Activated naive CD4-positive, alpha-beta T cell treated with anti-CD3 and anti-CD28 coated beads, Interleukin-2, amount 50 U/mL, for 72 hours (primary cell): Measurements from ENCODE around the gene SUSD6. TPM values are rescaled to one million over a fixed set of nuclear protein-coding genes. Genes with fewer than 3 reads are reported as not detected.
A peak's percentile ranks its signal among the peaks of the same experiment; 100 is the strongest.

Experiments
- ATAC-seq, 2 donors: fragments of 150-1000 bp; cut with Tn5 transposase; 2 replicates each; pipeline ENCODE4 v1.10.0; 2021; ENCODE audit warnings: mild to moderate bottlenecking in 2 of 2, moderate library complexity in 2 of 2
- DNase-seq, 2 donors: peaks; one replicate each; pipeline ENCODE4 v3.0.0; 2021 to 2022; ENCODE audit warnings: low spot score in 2 of 2
- H3K27ac Mint-ChIP-seq, 2 donors: one replicate each; pipeline ENCODE4 v1.8.0; 2022; ENCODE audit warnings: mild to moderate bottlenecking in 2 of 2, mixed read lengths in 2 of 2
- H3K36me3 Mint-ChIP-seq, 2 donors: one replicate each; pipeline ENCODE4 v1.8.0; 2022; ENCODE audit warnings: mixed read lengths in 2 of 2
- H3K9me3 Mint-ChIP-seq, 2 donors: one replicate each; pipeline ENCODE4 v1.8.0; 2022; ENCODE audit warnings: mixed read lengths in 2 of 2
- total RNA-seq, 2 donors: library from RNA; stranded (reverse); gene quantifications; one replicate each; pipeline ENCODE4 v1.2.3, GENCODE V29; 2022

SUSD6 gene
- 10 to 100 TPM; 54.1 to 98.6 TPM for total RNA-seq

- ATAC-seq = peak; percentile 72 to 83
- Mint-ChIP-seq H3K36me3 (peaks cover 31 to 37% of the 10 kb centered on the region in 2 donors), H3K9me3 (no peaks in the 10 kb centered on the region), H3K27ac (peak within 1 kb of the TSS; percentile 87 to 90)
- peak; percentile 82 to 85 for DNase-seq
Measured at GRCh38 chr14:69611172-69612013, at the start of gene SUSD6. SUSD6 (plus strand) TSS chr14:69611596; CDS start chr14:69658593, 46,997 bp downstream.

DNA sequence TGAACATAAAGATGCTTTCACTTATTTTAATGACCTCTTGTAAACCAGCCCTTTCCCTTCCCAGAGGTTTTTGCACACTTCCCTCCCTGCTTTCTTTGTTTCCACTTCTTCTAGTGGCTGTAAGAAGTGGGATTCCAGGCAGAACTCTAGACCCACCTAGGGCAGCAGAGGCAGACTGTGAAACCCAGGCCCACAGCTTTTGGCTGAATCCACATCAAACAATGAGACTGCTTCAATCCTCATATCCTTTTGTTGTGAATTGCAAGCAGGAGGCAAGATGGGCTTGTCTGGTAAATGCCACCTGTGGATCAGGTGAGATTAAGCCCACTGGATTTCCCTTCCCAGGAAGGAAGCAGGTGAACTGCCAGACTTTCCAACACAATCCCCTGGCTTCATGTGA lies 49.5 kb upstream of the SUSD6 start:
- Mint-ChIP-seq H3K27ac (no peak overlapping the region), H3K36me3 (no peaks in the 10 kb centered on the region), H3K9me3 (no peaks in the 10 kb centered on the region)
- ATAC-seq (no peak), DNase-seq (no peak)

DNA sequence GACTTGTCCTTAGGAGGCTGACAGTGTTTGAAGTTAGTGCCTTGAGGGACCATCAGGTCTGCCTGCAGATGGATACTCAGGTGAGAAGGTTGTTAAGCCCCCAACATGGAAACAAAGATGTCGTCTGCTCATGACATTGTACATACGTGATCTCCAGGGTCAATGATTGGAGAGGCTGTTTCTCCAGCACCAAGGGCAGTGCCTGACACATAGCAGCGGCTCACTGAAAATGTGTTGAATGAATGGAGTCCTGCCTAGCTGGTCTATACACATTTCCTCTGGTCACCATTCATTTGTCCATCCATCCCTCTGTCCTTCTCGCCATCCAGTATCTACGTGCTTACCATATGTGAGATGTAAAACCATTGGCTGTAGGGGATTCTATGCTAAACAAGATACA lies 43.8 kb upstream of the SUSD6 start:
- H3K9me3 Mint-ChIP-seq = no peaks in the 10 kb centered on the region
- H3K36me3 Mint-ChIP-seq = no peaks in the 10 kb centered on the region
- no peak overlapping the region for H3K27ac Mint-ChIP-seq
- no peak for DNase-seq
- no peak for ATAC-seq

DNA sequence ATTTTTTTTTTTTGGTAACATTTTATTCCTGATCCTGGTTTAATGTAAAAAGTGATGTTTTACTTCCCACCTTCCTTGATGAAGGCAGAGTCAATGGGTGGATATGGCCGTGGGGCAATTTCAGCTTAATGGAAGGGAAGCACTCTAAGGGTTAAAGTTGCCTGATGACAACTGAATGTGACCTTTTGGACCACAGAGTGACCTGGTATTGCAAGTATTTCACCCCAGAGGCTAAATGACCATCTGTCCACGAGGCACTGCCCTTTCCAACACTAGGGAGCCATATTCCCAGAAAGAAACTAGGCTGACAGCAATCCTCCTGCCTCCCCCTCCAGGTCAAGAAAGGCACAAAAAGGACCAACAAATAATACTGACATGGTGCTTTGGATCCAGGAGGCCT lies 41.5 kb upstream of the SUSD6 start:
- no peak for ATAC-seq
- Mint-ChIP-seq H3K9me3 (no peaks in the 10 kb centered on the region), H3K27ac (no peak overlapping the region), H3K36me3 (no peaks in the 10 kb centered on the region)
- no peak for DNase-seq

GRCh38 chr14:69570836-69571330 lies 40.5 kb upstream of the SUSD6 start:
- no peak overlapping the region for H3K27ac Mint-ChIP-seq
- ATAC-seq = no peak
- H3K9me3 Mint-ChIP-seq = no peaks in the 10 kb centered on the region
- DNase-seq = no peak
- H3K36me3 Mint-ChIP-seq = no peaks in the 10 kb centered on the region

DNA sequence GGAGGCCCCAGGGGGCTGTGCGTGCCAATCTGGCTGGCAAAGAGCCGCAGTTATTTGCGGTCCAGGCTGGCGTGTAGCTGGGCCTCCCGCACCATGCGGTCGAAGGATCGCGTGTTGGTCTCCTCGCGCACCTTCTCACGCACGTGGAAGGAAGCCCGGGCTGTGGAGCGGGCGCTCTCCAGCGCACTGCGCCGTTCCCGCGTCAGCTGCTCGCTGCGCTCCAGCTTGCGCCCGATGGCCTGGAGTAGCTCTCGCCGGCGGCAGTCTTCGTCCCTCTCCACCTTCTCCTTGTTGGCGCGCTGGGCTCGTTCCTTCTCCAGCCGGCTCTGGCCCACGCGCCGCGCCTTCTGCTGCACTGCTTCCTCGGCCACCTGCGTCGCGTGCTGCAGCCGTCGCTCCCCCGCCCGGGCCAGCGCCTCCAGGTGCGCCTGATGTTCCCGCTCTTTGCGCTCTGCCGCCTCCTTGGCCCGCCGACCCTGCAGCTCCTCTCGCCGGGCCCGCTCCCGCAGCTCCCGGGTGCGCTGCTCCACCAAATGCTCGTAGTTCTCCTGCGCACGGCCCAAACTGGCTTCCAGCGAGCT lies 39.9 kb upstream of the SUSD6 start:
- Mint-ChIP-seq H3K27ac (no peak overlapping the region), H3K36me3 (no peaks in the 10 kb centered on the region), H3K9me3 (no peaks in the 10 kb centered on the region)
- ATAC-seq (no peak), DNase-seq (peak in 1 of 2 donors; percentile 6)

- DNase-seq = peak in 1 of 2 donors; percentile 21
Measured at GRCh38 chr14:69572030-69572840, 39.2 kb upstream of the SUSD6 start.

DNA sequence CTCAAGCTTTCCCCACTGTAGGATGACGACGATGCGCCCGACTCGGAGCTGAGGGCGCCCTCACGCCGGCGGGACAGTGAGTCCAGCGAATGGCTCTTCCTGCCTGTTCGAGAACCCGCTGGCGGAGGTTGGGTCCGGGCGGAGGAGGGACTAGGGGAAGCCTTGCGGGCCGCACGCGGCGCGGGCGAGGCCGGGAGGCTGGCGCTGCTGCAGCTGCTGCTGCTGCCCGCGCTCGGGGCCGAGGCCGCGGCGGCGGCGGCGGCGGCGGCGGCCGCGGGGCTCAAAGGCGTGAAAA lies 38.6 kb upstream of the SUSD6 start:
- DNase-seq (no peak), ATAC-seq (no peak)
- Mint-ChIP-seq H3K9me3 (no peaks in the 10 kb centered on the region), H3K36me3 (no peaks in the 10 kb centered on the region), H3K27ac (no peak overlapping the region)

More at GRCh38 chr14:69572030-69572840, 39.2 kb upstream of the SUSD6 start:
- ATAC-seq = peak in 1 of 2 donors; percentile 46
- Mint-ChIP-seq H3K9me3 (no peaks in the 10 kb centered on the region), H3K27ac (no peak overlapping the region), H3K36me3 (no peaks in the 10 kb centered on the region)

GRCh38 chr14:69573205-69573830 lies 38.1 kb upstream of the SUSD6 start:
- Mint-ChIP-seq H3K9me3 (no peaks in the 10 kb centered on the region), H3K36me3 (no peaks in the 10 kb centered on the region), H3K27ac (no peak overlapping the region)
- ATAC-seq = no peak
- DNase-seq = peak in 1 of 2 donors; percentile 4

GRCh38 chr14:69573831-69574262 lies 37.5 kb upstream of the SUSD6 start:
- no peak overlapping the region for H3K27ac Mint-ChIP-seq
- no peaks in the 10 kb centered on the region for H3K36me3 Mint-ChIP-seq
- no peak for ATAC-seq
- DNase-seq = peak in 1 of 2 donors; percentile 11
- no peaks in the 10 kb centered on the region for H3K9me3 Mint-ChIP-seq

DNA sequence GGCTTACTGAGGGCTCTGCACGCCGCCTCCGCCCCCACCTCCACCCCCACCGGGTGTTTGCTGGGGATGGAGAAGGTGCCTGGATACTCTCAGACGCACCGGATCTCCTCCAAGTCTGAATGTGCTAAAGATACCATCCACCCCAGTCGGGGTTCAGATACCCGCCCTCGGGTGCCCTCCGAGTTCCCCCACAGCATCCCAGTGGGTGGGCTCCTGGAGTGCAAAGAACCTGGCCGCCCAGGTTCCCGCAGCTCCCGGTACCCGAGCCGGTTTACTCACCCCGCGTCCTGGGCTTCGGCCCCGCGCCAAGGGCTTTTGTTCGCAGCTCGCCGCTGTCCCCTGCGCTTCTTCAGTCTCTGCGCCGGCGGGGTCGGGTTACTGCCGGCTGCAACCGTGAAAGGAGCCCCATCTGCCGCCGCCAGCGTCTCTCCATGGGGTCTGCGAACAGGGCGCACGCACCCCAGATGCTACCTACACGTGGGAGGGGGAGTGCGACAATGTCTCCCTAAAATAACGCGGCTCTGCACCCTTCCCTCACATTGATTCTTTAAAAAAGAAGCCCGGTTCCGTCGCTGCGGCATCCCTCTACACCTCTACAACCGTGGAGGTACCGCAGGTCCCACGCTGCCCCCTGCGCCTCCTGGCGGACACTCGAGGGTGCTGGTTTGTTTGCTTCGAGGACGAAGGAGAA lies 37.0 kb upstream of the SUSD6 start, which contains the start of gene CCDC177:
Gene CCDC177 (minus strand): TSS at position 609 of the 691 bp plus-strand sequence. CDS start 1,249 bp downstream, outside the sequence.
- DNase-seq (peak in 1 of 2 donors; percentile 82), ATAC-seq (peak; percentile 75 to 81)
- no peaks in the 10 kb centered on the region for H3K36me3 Mint-ChIP-seq
- no peak within 1 kb of the TSS for H3K27ac Mint-ChIP-seq
- H3K9me3 Mint-ChIP-seq = no peaks in the 10 kb centered on the region

GRCh38 chr14:69574954-69575295 lies 36.5 kb upstream of the SUSD6 start:
- no peak for ATAC-seq
- Mint-ChIP-seq H3K27ac (no peak overlapping the region), H3K36me3 (no peaks in the 10 kb centered on the region), H3K9me3 (no peaks in the 10 kb centered on the region)
- DNase-seq = no peak

DNA sequence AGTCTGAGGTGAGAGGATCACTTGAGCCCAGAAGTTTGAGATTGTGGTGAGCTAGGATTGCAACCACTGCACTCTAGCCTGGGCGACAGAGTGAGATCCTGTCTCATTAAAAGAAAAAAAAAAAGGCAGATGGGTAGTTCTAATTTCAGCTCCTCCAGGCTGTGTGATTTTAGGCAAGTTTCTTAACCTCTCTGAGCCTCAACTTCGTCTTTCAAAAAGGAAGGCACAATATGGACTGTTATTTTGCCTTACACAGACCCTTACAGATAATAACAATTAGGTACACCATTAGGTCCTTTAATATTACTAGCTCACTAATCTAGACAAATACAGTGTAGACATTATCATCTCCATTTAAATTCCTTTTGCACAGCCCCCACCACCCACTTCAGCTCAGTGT lies 31.9 kb upstream of the SUSD6 start:
- H3K9me3 Mint-ChIP-seq = no peaks in the 10 kb centered on the region
- ATAC-seq = no peak
- DNase-seq = no peak
- no peaks in the 10 kb centered on the region for H3K36me3 Mint-ChIP-seq
- no peak overlapping the region for H3K27ac Mint-ChIP-seq

DNA sequence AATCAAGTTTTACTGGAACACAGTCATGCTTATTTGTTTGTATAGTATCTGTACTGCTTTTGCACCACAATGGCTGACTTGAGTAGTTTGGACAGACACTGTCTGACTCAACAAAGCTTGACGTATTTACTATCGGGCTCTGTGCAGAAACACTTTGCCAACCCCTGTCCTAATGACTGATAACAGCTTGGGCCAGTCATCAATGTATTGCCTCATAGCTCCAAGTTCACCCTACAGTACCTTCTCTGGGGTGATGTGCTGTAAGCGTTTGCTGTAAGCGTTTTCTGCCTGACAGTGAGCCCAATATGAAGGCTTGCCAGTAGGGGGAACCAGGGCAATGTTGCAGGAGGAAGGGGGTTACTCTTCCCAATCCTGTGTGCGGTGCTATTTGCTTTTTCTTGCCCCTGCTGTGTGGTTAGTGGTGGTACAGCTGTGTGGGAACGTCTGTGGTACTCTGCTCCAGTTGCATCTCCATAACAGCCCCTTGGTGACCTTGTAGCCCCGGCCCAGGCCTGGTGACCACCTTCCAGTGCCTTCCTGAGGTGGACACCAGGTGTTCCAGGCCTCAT lies 31.3 kb upstream of the SUSD6 start:
- DNase-seq (no peak), ATAC-seq (peak in 1 of 2 donors; percentile 44)
- Mint-ChIP-seq H3K27ac (no peak overlapping the region), H3K9me3 (no peaks in the 10 kb centered on the region), H3K36me3 (no peaks in the 10 kb centered on the region)

- Mint-ChIP-seq H3K27ac (no peak overlapping the region), H3K36me3 (no peaks in the 10 kb centered on the region)
- ATAC-seq = no peak
Measured at GRCh38 chr14:69581316-69581935, 30.0 kb upstream of the SUSD6 start.

More at GRCh38 chr14:69581316-69581935, 30.0 kb upstream of the SUSD6 start:
- H3K9me3 Mint-ChIP-seq = no peaks in the 10 kb centered on the region
- DNase-seq = no peak
